CD4-positive, alpha-beta T cell treated with Interleukin-15 for 1 hour (primary cell): Measurements from ENCODE around the gene BCAR1.
"Not testable (repeated sequence)": the region's sequence is repeated elsewhere in the genome, so short reads cannot be mapped to it uniquely, and the experiment has no call there.

Experiments used
- DNase-seq: peaks from one replicate; pipeline ENCODE4 v3.0.0-alpha.2; 2020

BCAR1 gene

GRCh38 chr16:75252946-75253911 is 1.8 kb upstream of the BCAR1 start:
- no peak for DNase-seq

DNA sequence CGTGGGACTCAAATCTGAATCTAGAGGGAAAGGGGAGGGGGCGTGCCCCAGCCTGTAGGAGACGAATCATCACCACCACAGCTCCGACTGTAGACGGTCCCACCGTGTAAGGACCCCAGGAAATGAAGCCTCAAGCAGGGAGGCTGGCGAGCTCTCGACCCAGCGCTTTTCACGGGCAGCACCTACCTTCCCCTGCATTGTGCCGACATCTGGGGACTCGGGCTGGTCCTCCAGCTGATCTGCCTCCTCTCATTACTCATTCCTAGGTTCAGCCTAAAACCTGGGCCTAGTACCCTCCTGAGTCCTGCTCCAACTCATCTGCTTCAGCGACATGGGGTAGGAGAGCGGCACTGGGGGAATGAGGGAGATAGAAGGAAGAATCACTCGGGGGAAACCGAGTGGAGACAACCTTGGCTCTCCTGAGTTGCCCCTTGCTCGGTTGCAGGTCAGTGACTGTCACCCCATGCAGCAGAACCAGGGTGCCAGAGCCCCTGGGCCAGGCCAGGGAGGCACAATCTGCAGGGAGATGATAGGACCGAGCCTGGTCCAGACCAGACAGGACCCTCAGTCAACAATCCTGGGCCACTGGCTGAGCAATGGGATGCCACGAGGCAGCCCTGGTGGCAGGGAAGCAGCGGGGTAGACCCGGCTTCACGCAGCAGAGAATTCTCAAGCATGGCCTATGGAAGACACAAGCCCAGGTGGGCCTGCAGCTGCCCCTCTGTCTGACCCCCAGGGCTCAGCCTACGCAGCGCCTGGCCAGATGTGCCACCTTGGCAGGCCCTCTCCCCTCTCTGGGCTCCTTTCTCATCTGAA is 833 bp upstream of the BCAR1 start:
- DNase-seq, result no peak

DNA sequence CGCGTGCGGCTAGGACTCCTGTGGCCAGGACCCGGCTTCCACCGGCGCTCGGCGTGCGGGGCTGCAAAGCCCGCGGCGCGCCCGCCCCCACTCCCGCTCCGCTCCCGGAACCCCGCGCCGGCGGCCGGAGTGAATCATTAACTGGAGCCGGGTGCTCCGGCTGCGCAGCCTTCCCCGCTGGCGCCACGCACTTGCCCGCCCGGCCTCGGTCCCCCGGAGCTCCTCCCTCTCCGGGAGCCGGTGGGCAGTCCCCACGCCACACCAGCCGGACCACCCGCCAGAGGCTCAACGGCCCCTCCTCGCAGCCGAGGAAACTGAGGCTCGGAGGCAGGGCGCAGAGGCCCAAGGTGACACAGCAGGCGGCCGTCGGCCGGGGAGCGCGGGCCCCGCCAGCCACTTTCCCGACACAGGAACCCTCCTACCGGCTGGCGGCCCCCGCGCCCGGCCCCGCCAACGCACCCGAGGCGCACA is 580 bp downstream of the BCAR1 start:
- no peak for DNase-seq

DNA sequence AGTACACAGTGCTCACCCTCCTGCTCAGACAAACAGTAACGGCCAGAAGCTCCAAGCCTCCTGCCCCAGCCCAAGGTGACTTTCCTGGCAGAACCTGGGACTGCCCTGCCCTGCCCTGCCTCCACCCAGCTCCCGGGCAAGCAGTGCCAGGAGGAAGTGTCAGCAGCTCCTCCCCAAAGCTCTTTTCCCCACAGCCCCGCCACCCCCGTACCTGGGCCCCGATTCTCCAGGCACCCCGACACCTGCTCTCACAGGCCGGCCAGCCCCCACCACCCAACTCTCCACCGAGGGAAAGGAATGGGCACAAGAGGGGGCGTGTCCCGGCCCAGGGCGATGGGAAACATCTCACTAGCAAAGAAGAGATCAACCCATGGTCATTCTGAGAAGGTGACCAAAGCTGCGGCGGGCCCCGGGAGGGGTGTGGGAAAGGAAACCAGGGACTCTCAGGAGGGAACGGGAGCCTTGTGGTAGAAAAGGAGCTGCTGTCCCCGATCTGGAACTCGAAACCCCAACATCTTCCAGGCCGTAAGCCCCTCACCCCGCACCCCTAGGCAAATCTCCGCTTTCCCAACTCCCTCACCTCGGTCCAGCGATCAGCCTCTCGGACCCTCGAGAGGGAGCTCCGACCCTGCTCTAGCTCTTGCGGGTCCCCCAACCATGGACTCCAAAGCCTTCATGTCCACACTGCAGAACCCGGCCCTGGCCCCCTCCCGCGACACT is 1.2 kb downstream of the BCAR1 start:
- DNase-seq, result no peak

GRCh38 chr16:75249441-75249840 is 2.0 kb downstream of the BCAR1 start:
- no peak for DNase-seq

- DNase-seq, result no peak
Measured at GRCh38 chr16:75248536-75249380, 2.7 kb downstream of the BCAR1 start.

GRCh38 chr16:75248142-75248535 is 3.3 kb downstream of the BCAR1 start:
- no peak for DNase-seq

DNA sequence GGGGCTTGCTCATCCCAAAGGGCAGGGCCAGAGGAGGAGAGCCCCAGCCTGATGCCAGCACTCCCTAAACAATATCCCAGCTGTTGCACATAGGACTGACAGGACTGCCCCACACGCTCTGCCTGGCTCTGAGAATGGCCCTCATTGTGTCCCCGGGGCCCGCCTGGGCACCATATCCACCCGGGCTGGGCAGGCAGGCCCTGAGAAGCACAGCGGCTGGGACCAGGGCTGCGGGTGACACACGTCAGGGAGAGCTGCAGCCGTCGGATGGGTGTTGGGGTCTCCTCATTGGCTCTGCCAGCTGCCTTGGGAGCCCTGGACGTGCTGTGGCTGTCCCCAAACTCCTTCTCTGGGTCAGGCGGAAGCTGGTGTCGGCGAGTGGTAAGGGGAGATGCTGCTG is 4.2 kb downstream of the BCAR1 start:
- DNase-seq, result no peak

GRCh38 chr16:75246504-75247205 is 4.8 kb downstream of the BCAR1 start:
- DNase-seq, result no peak

- DNase-seq, result no peak
Measured at GRCh38 chr16:75244844-75245758, 6.3 kb downstream of the BCAR1 start.

DNA sequence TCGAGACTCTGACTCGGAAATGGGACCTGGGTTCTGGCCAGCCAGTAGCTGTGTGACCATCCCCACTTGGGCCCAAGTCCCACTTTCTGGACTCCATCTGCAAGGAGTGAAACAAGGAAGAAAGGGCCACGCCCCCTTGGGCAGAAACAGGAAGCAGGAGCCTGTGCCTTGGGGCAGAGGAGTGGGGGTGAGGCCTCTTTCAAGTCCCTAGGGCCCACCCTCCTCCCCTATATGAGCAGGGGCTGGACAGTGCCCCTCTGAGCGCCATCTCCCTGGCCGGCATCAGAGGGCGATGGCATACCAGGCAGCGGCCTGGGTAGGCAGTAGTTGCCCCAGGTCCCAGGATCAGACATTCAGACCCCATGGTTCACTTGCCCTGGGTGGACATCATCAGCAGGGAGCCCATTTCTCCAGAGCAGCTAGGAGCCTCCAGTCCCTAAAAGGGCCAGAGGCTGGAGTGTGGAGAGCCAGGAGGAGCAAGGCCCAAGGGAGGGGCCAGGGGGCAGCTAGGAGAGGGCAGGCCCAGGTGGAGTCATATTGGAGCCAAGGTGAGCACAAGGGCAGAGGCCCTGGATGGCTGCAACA is 7.1 kb downstream of the BCAR1 start:
- DNase-seq, result no peak

GRCh38 chr16:75243667-75244224 is 7.7 kb downstream of the BCAR1 start:
- DNase-seq, result no peak

GRCh38 chr16:75242436-75243078 is 8.9 kb downstream of the BCAR1 start:
- DNase-seq, result not testable (repeated sequence)

DNA sequence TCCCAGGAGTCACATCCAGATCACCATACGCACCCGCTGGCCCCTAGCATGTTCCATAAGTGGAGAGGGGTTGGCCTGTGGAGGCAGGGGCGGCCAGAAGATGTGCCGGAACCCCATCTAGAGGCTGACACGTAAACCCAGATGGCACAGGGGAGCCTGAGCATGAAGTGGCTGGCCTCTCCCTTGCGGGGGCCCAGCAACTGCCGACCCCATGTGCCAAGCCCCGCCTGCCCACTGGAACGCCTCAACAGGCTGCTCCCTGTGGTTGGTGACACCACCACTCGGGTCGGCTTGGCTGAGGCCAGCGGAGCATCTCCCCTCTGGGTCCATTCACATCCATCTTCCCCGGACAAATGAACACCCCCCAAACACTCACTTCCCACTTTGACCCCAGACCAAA is 9.5 kb downstream of the BCAR1 start:
- DNase-seq, result no peak

GRCh38 chr16:75241412-75241811 is 10.0 kb downstream of the BCAR1 start:
- DNase-seq, result no peak

- DNase-seq, result not testable (repeated sequence)
Measured at GRCh38 chr16:75240633-75241032, 10.8 kb downstream of the BCAR1 start.

GRCh38 chr16:75239542-75240122 is 11.8 kb downstream of the BCAR1 start:
- no peak for DNase-seq

DNA sequence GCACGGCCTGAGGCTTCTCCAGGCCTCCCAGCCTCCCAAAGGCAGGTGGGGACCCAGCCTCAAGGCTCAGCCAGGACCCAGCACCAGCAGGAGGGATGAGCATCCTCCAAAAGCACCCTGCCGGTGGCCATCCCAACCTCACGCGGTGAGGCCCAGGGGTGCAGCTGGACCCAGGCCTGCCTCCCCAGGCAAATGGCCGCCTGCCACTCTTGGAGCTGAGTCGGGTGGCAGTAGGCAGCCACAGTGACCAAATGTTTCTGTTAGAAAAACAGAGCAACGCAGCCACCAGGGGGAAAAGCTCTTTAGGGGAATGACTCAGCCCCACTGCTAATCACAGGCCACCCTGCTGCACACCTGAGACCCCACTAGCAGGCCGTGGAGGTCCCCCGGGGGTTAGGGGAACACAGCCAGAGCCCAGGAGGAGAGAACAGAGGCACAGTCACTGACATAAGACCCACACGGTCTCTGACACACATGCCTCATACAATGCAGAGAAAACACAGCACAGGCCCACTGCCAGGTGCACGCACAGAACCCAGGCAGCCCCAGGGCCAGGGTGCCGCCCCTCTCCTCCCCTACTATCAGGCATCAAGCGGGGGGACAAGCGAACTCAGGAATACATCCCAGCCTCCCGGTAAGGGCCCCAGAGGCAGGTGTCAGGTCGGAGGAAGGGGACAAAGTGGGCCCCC is 12.4 kb downstream of the BCAR1 start:
- no peak for DNase-seq
